Activated T-cell treated with anti-CD3 and anti-CD28 coated beads, Interleukin-2, amount 50 U/mL, for 48 hours (primary cell): ENCODE data around the gene FAM222B.
A peak's percentile ranks its signal among the peaks of the same experiment; 100 is the strongest.
"Not testable (repeated sequence)": the region's sequence is repeated elsewhere in the genome, so short reads cannot be mapped to it uniquely, and the experiment has no call there.

Source experiments
- DNase-seq, 2 experiments: peaks; one replicate each; pipeline ENCODE4 v3.0.0-alpha.2; 2020

The FAM222B gene, protein sequence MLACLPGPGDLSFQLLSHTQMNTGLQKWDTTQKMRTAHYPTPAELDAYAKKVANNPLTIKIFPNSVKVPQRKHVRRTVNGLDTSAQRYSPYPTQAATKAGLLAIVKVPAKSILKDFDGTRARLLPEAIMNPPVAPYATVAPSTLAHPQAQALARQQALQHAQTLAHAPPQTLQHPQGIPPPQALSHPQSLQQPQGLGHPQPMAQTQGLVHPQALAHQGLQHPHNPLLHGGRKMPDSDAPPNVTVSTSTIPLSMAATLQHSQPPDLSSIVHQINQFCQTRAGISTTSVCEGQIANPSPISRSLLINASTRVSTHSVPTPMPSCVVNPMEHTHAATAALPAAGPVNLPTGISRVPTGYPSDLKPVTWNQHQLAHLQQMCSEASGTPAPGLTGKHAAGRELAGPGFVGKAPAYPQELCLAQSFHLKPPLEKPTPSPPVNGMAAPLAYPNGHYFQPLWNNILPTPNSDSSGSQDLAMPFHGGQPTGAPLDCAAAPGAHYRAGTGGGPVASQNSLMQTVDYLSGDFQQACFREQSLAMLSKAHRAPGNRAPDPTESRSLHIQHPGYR

DNA sequence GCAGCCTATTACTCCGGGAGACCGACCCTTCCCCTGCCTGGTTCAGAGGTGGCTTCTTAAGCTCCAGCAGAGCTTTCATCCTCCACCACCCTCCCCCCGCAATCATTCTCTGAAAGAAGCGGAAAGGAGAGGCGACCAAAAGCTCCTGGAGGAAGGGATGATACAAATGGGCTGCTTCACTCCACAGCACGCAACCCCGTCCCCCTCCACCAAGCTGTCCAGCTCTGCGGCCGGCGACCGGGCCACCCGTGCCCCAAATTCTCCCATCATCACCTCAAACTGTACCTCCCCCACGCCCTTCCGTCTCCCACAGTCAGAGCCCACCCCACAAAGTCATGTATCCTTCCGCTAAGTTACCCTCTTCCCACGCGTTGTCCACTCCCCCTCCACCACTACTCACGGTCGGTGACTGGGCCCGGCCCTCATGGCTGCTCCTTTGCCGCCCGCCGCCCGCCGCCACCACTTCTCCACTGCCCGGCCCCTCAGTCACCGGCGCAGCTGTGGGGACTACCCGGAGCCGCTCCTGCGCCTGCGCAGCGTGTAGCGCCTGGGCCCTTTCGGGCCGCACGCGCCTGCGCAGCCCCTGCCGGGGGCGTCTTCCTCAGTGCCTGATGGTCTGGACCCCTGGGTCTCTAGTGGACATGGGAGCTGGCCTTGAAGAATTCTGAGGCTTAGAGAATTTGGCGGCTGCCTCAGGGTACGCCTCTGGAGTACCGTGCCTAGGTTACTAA is at the start of gene FAM222B:
TSS of gene FAM222B (minus strand) at position 509 of the 731 bp plus-strand sequence. CDS start 76,123 bp downstream, outside the sequence.
- DNase-seq = peak; percentile 88 to 91

DNA sequence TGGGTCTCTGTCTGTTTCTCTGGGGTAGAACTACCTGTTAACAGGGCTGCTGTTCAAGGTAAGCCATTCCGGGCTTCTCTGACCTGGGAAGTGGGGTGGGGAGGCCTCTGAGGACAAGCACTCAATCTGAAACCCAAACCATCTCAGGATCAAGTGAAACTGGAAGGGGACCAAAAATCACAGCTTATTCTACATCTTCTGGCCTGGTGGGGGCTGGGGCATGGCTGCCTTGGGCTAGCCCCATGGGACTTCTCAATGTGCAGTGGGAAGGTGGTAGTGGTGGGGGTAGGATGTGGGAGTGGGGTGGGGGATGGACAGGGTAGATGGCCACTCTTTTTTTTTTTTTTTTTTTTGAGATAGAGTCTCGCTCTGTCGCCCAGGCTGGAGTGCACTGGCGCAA is 49.4 kb upstream of the FAM222B start:
- DNase-seq = no peak

DNA sequence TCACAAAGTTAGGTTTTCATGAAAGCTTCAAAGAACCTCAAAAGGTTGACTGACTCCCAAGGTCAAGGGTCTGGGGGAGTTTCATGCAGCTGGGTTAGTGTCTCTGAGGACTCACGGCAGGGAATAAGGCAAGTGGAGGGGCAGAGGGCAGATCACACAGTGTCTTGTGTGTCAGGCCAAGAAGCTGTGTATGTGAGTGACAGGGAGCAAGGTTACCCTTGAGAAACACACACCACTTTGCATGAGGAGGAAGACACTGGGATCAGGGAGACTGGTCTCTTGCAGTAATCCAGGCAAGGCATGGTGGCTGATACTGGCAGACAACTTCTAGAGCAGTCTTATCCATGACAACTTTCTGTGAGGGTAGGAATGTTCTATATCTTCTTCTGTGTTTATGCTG is 48.6 kb upstream of the FAM222B start:
- no peak for DNase-seq

DNA sequence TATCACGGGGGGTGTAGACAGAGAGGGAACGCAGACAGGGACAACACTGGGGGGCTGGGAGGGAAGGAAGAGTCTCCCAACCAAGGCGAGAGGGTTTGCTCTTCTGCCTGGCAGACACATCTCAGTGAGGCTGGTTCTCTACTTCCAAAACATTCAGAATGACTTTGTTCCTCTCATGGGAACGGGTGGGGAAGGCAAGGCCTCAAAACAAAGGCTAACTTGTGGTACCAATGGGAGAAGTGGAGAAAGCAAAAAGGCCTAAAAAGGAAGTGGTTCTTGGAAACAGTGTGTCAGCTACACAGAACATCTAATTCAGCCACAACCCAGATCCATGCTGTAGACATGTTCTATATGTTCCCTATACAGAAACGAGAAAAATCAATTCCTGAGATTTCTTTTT is 47.4 kb upstream of the FAM222B start:
- no peak for DNase-seq

DNA sequence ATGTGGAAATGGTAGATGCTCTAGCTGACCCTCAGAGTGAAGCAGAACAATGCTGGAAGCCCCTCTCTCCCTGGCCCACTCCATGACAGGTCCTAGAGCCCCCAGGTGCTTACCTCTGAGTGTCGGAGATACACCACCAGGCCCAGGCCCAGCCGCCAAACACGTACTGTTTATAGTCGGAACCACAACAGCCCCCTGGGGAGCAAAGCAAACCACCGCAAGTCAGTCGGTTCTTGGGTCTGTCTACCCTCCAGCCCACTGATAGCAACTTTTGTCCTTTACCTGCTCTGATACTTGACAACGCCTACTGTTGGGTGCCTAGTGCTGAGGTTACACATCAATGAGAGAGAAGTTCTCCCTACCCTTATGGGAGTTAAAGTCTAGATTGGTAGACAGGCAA is 46.2 kb upstream of the FAM222B start:
- DNase-seq = no peak

DNA sequence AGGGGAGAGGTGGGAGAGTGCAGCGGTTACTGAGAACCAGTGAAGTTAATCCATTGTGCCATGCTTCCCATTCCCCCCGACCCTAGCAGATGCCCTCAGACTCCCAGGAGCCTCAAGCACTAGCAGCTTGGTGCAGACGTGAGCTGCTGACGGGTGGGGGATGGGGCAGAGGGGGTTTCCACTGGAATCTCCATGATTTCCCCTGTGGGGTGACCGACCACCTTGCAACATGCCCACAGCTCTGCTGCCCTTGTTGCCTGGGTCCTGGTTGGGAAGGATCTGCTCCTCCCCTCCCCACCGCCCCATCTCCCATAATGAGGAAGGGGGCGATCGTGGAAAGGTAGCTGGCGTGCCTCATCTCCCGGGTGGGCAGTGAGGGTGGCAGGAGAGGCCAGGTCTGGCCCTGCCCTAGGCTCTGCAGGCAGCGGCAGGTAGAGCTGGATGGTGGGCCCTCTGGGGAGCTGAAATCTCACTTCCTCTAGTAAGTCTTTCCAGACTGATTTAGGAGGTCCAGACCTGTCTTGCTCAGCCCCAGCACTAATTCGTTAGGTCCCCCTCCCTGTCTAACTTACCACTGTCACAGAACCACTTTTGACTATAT is 45.4 kb upstream of the FAM222B start:
- no peak for DNase-seq

DNA sequence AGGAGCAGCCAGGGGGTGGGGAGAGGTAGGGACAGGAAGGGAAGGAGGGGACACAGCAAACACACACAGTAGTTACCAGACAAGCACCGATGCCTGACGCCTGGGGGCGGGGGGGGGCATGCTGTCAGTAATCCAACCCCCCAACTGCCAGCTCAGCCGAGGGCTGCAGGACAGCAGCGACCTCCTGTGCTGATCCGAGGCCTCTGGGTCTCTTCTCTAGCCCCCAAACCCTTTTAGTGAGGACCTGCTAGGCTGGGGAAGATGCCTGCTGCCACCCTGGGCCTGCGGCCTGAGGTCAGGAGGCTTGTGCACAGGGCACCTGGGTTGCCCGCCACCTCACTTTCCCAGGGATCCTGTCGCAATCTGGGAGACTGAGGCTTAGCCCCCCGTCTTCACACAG is 43.4 kb upstream of the FAM222B start:
- DNase-seq = no peak

DNA sequence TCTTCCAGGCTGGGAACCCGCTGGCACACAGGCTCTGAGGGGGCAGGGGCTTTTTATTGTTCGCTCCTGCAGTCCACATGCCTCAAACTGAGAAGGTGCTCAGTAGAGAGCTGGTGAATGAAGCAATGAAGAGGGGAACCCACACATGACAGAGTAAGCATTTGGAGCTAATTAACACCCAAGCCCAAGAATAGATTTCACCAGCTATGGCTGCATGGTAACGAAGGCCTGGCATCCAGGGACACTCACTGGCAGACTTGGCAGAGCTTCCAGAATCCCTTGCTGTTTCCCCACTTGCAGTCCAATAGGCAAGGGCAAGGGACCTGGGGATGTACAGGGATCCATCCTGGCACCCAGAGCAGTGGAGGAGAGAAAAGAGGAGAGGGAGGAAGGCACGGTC is 42.8 kb upstream of the FAM222B start:
- no peak for DNase-seq

DNA sequence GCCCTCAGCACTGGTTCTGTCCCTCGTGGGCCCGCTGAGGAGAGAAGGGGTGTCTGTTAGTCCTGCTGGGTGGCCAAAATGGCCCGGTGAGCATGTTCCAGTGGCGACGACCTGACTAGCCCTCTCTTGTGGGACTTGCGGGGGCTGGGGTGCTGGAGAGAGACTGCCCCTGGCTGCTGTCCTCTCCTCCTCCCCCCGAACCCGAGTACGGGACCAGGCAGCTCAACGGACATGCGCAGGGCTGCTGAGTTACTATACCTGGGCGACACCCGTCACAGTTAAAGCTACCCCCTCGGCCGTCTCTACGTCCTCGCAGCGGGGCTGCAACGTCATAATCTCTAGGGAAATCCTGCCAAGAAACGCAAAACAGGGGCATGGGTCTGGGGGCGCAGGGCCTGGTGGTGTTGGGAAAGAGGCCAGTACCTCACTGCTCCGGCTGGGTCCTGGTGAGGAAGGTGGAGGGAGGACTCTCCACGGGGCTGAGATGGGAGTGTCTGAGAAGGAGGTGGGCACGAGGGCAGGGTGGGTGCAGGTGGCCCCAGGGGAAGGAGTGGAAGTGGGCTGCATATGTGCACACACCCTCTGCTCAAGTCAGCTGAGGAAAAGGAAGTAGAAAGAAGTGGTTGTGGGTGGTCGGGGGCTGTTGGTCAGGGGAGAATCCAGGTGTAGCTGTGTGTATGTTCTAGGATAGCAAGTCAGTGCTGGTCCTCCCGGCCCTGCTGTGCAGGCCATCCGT is 41.5 kb upstream of the FAM222B start:
- DNase-seq = no peak

DNA sequence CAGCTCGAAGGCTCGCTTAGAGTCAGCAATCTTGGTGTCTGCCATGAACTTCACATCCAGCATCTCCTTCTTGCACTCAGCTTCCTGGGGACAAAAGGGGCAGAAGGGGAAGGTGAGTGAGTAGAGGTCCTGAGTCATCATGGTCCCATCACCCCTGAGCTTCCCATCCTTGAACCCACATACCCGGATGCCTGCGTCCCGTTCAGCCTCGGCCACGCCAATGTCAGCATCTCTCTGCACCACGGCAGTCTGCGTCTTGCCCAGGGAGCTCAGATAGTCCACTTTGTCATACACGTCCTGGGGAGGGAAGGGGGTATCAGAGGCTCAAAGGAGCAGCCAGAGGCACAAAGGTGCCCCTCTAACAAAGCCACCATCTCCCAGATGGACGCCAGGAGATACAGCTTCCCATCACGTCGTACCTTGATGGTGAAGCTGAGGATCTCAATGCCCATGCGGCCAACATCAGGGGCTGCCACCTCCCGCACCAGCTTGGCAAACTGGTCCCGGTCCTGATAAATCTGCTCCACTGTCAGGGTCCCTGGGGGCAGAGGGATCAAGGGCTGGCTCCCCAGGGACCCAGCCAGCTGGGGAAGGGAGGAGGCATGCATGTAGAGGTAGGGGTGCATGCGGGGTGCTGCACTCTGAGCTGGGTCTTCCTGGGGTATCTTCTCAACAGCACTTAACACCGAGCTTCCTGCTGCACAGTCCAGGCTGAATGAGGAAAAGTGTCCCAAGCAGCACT is 39.7 kb upstream of the FAM222B start:
- DNase-seq = no peak

DNA sequence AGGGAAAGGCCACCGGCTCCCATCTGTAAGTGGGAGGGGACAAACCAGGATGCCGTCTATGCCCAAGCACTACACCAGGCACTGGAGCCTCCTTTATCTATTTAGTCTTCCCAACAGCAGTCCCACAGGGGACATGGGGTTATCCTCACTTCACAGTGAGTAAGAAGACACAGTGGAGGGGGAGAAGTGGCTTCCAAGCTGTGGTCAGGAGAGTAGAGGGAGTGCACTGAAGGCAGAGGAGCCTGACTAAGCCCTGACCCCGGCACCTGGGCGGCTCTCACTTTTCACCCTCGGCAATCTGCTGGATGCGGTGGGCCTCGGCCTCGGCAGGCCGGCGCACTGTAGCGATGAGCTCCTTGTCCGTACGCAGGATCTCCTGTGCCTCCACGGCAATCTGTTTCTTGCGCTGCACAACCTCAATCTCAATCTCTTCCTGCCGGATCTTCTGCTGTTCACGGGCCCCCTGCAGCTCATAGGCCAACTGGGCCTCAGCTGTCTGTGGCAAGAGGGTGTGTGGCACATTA is 39.0 kb upstream of the FAM222B start:
- no peak for DNase-seq

DNA sequence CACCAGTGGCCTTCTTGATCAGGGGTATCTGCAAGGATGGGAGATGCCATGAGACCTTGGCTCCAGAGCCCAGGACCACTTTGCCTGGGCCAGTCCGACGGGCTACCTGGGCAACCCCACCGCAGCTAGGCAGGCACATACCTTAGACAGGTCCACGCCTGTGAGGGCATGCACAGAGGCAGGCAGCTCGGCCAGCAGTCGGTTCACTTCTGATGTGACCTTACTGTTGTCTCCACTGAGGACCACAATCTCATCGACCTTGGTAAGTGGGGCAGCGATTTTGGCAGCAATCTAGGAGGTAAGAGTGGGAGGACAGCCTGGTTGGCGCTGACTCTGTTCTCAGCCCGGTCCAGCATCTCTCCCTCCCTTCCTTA is 38.0 kb upstream of the FAM222B start:
- no peak for DNase-seq

DNA sequence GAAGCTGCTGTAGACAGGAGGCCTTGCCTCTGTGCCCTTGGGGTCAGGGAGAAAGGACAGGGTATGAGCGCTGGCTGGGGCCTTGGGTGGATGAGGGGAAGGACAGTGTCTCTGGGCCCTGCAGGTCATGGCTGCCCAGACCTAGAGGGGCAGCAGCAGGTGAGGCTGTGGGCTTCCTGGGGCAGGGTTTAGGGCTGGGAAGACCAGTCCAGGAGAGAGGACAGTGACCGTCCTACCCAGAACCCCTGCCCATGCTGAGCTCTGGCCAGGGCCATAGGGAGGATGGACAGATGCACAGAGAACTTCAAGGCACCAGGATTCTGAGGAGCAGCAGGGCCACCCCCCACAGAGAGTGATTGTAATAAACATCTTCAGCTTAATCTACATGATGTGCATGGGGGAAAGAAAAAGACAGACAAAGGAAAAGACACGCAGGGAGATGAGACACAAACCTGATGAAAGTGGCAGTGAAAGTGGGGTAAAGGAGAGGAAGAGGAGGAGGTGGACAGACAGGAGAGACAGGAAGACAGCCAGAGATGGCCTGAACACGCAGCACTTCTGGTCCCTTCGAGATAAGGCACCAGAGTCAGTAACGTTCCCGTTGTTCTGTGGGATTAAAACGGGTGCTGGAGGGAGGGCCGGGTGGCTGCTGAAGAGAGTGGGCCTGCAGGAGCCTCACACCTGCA is 37.4 kb upstream of the FAM222B start:
- DNase-seq = no peak

DNA sequence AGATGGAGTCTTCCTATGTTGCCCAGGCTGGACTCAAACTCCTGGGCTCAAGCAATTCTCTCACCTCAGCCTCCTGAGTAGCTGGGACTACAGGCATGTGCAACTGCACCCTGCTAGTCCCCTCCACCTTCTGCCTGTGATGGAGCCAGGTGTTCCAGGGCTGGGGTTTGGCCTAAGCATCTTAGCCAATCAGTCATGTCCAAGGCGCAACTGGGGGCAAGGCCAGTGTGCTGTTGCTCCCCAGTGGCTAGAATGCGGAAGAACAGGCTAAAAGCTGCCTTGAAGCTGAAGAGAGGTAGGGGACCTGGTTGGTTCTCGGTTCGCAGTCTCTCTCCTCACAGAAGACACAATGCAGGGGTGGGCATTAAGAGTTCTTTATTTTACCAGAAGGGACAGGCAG is 36.4 kb upstream of the FAM222B start:
- DNase-seq = no peak

DNA sequence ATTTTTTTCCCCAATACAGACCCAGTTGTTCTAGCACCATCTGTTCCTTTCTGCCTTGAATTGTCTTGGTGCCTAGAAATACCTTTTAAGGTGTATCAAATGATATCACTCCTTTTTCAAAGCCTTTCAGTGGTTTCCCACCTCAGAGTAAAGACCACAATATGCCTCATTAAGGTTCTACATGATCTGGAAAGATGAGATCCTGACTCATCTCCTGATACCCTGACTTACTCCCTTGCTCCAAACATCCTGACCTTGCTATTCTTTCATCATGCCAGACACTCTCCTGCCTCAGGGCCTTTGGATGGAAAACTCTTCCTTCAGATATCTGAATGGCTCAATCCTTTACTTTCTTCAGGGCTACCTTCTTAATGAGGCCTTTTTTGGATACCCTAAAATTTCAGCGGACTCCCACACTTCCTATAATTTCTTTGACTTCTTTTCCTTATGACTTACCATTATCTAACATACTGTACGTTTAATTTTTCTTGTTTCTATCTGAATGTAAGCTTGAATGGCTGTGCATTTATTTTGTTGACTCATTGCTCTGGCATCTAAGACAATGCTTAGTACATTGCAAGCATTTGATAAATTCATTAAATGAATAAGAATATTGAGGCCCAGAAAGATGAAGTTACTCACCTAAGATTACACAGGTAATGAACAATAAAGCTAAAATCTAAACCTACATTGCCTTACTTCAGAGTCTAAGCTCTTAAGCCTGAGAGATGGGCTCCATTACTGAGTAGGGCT is 35.7 kb upstream of the FAM222B start:
- DNase-seq = no peak

DNA sequence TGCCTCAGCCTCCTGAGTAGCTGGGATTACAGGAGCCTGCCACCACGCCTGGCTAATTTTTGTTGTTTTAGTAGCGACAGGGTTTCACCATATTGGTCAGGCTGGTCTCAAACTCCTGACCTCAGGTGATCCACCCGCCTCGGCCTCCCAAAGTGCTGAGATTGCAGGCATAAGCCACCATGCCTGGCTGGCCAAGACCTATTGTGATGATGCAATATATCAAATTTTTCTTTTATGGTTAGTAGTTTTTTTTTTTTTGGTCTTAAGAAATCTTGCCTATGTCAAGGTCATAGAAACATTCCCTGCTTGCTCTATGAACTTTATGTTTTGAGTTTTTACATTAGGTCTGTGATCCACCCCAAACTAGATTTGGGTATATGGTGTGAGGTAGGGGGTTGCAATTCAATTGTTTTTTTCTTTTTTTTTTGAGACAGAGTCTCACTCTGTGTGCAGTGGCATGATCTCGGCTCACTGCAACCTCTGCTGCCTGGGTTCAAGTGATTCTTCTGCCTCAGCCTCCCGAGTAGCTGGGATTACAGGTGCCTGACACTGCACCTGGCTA is 34.6 kb upstream of the FAM222B start:
- not testable (repeated sequence) for DNase-seq

DNA sequence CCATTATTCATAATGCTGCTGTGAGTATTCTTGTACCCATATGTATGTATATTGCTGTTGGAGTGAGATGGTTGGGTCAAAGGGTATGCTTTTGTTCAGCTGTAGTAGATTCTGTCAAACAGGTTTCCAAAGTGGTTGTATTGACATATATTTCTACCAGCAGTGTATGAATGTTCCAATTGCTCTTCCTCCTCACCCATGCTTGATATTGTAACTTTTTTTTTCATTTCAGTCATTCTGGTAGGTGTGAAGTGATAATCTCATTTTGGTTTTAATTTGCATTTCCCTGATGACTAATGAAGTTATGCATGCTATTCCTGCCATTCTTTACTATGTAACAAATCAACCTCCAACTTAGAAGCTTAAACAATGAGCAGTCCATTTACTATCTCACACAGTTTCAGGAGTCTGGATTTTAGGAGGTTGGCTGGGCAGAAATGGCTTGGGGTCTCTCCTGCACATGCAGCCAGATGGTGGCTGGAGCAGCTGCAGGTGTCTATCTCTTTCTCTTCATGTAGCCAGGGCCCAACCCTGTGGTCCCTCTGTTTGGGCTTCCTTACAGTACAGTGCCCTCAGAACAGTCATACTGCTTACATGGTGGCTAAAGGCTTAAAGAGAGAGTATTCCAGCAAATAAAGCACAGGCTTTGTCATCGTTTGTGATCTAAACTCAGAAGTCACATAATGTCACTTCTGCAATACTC is 33.4 kb upstream of the FAM222B start:
- DNase-seq = peak; percentile 56 to 62

DNA sequence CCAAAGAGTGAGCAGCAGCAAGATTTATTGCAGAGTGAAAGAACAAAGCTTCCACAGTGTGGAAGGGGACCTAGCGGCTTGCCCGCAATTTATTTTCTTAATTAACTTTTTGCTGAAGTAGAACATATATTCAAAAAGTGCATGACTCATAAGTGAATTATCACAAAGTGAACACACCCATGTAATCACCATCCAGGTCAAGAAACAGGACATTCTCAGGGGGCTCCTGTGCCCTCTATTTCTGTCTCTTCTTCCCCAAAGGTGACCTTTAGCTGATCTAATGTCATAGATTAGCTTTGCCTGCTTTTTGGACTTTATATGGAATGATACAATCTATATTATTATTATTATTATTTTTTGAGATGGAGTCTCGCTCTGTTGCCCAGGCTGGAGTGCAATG is 32.2 kb upstream of the FAM222B start:
- DNase-seq = no peak

DNA sequence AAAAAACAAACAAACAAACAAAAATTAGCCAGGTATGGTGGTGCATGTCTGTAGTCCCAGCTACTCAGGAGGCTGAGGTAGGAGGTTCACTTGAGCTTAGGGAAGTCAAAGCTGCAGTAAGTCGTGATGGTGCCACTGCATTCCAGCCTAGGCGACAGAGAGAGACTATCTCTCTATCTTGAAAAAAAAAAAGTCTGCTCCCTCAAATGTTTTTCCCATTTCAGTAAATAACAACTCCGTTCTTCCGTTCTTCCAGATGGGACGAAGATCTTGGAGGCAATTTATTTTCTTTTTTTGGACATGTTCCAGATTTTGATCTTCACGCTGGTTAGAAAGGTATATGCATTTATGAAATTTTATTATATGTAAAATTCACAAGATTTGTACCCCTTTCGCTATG is 31.2 kb upstream of the FAM222B start:
- DNase-seq = no peak
